Stimulated activated CD8-positive, alpha-beta memory T cell treated with anti-CD3 and anti-CD28 coated beads, Interleukin-12 subunit alpha, Interleukin-12 subunit beta, amount 100 ng/mL, for 1 hour (primary cell): ENCODE measurements around the gene TMUB1.

Experiments used
- DNase-seq: peaks from one replicate; pipeline ENCODE4 v3.0.0-alpha.2; 2020; ENCODE audit warnings: low read depth

TMUB1 gene

GRCh38 chr7:151120896-151121295 is 37.6 kb upstream of the TMUB1 start:
- DNase-seq: no peak

- DNase-seq: no peak
Observed at GRCh38 chr7:151119902-151120301, 36.6 kb upstream of the TMUB1 start.

- no peak for DNase-seq
Observed at GRCh38 chr7:151119055-151119415, 35.7 kb upstream of the TMUB1 start.

GRCh38 chr7:151118108-151119054 is 35.1 kb upstream of the TMUB1 start:
- DNase-seq: no peak

- DNase-seq: no peak
Observed at GRCh38 chr7:151117565-151117964, 34.3 kb upstream of the TMUB1 start.

GRCh38 chr7:151116603-151117440 is 33.5 kb upstream of the TMUB1 start:
- no peak for DNase-seq

GRCh38 chr7:151115836-151116418 is 32.6 kb upstream of the TMUB1 start:
- DNase-seq: no peak

- no peak for DNase-seq
Observed at GRCh38 chr7:151115121-151115835, 32.0 kb upstream of the TMUB1 start.

- no peak for DNase-seq
Observed at GRCh38 chr7:151114151-151115090, 31.1 kb upstream of the TMUB1 start.

GRCh38 chr7:151113344-151114150 is 30.3 kb upstream of the TMUB1 start:
- no peak for DNase-seq

- DNase-seq: peak; percentile 62
Observed at GRCh38 chr7:151110941-151111645, 27.8 kb upstream of the TMUB1 start.

- DNase-seq: no peak
Observed at GRCh38 chr7:151110236-151110940, 27.1 kb upstream of the TMUB1 start.

- DNase-seq: no peak
Observed at GRCh38 chr7:151109094-151110048, 26.1 kb upstream of the TMUB1 start.

GRCh38 chr7:151107882-151108281 is 24.6 kb upstream of the TMUB1 start:
- no peak for DNase-seq

GRCh38 chr7:151104411-151105235 is 21.3 kb upstream of the TMUB1 start:
- DNase-seq: no peak

- DNase-seq: no peak
Observed at GRCh38 chr7:151103973-151104372, 20.7 kb upstream of the TMUB1 start.

- DNase-seq: no peak
Observed at GRCh38 chr7:151102991-151103390, 19.7 kb upstream of the TMUB1 start.
